A549 (cell line): ENCODE results near the gene PLEKHN1. TPM values are rescaled to one million over a fixed set of nuclear protein-coding genes. Genes with fewer than 3 reads are reported as not detected.

Experiments
- ATAC-seq, 2 experiments: fragments of 200-7000 bp in 1 of 2; fragments of >200 bp in 1 of 2; cut with Nextera tagmentation in 1 of 2; cut with Tn5 transposase in 1 of 2; 3 replicates each; pipeline versions ENCODE4 v1.8.0 to v1.9.1; 2018 to 2020; ENCODE audit warnings: mild to moderate bottlenecking in 1 of 2, moderate library complexity in 1 of 2
- CTCF ChIA-PET: fragments of 300-600 bp; sonication (Branson Sonifier 250); formaldehyde crosslinking; extraction: SDS; loops from one replicate; lab custom pipeline; 2021; ENCODE audit warnings: antibody characterized with exemption, inconsistent platforms; lab: Yijun Ruan, JAX
- POLR2A ChIA-PET: fragments of 350-600 bp; formaldehyde crosslinking; extraction: SDS; loops from one replicate; lab custom pipeline; 2021; ENCODE audit warnings: antibody characterized with exemption, inconsistent platforms; lab: Yijun Ruan, JAX
- DNase-seq, 2 experiments: peaks; one replicate each; pipeline versions ENCODE4 v3.0.0 to v3.0.0-alpha.2; 2011 to 2016; ENCODE audit warnings: low read depth in 1 of 2, low spot score in 1 of 2
- FAIRE-seq: peaks from 2 replicates; lab custom pipeline; 2011; peaks lifted over from hg19 to GRCh38; lab: Jason Lieb, UNC
- H3K27ac ChIP-seq, 2 experiments: fragments of >200 bp; sonication (Bioruptor Twin); formaldehyde crosslinking; 3 replicates each; pipeline ENCODE4 v1.5.1; 2016 to 2017
- H3K4me1 ChIP-seq: fragments of >200 bp; sonication (Bioruptor Twin); formaldehyde crosslinking; 3 replicates; pipeline ENCODE4 v1.6.1; 2016
- H3K4me2 ChIP-seq: fragments of >200 bp; sonication (Bioruptor Twin); formaldehyde crosslinking; 3 replicates; pipeline ENCODE4 v1.6.1; 2016
- H3K4me3 ChIP-seq: fragments of >200 bp; sonication (Bioruptor Twin); formaldehyde crosslinking; 3 replicates; pipeline ENCODE4 v1.5.1; 2016
- H3K9me3 ChIP-seq: fragments of >200 bp; sonication (Bioruptor Twin); formaldehyde crosslinking; 3 replicates; pipeline ENCODE4 v1.6.1; 2016
- CBX2 ChIP-seq: fragments of 200-600 bp; sonication (generic); IDR thresholded peaks from 2 replicates; pipeline ENCODE4 v1.6.1; 2016; ENCODE audit warnings: low read depth, mild to moderate bottlenecking, borderline replicate concordance
- EHMT2 ChIP-seq: fragments of 200-600 bp; sonication (generic); IDR thresholded peaks from 2 replicates; pipeline ENCODE4 v1.6.1; 2016; ENCODE audit warnings: antibody characterized with exemption, low read depth, mild to moderate bottlenecking, moderate library complexity
- ESRRA ChIP-seq: fragments of 150-350 bp; IDR thresholded peaks from 2 replicates; pipeline ENCODE4 v1.6.1; 2014; ENCODE audit warnings: mild to moderate bottlenecking, low read length, borderline replicate concordance
- FOSL2 ChIP-seq, 2 experiments: fragments of 450-650 bp in 1 of 2; fragments of >200 bp in 1 of 2; sonication (Bioruptor Twin) in 1 of 2; formaldehyde crosslinking; IDR thresholded peaks; 2 replicates each; pipeline versions ENCODE4 v1.5.0 to v1.6.1; 2016 to 2020; ENCODE audit warnings: mild to moderate bottlenecking in 1 of 2, moderate library complexity in 1 of 2
- GATA3 ChIP-seq: IDR thresholded peaks from 2 replicates; pipeline ENCODE4 v1.6.1; 2012; ENCODE audit warnings: borderline replicate concordance
- HES2 ChIP-seq: fragments of >200 bp; sonication (Bioruptor Twin); formaldehyde crosslinking; IDR thresholded peaks from 2 replicates; pipeline ENCODE4 v1.6.1; 2016
- JUN ChIP-seq, 2 experiments: fragments of >200 bp; sonication (Bioruptor Twin); formaldehyde crosslinking; IDR thresholded peaks; 2 replicates in 1 of 2; 3 replicates in 1 of 2; pipeline ENCODE4 v1.6.1; 2016 to 2017
- JUNB ChIP-seq: fragments of >200 bp; sonication (Bioruptor Twin); formaldehyde crosslinking; IDR thresholded peaks from 2 replicates; pipeline ENCODE4 v1.6.1; 2016
- KDM5A ChIP-seq: fragments of 200-600 bp; sonication (generic); IDR thresholded peaks from 2 replicates; pipeline ENCODE4 v1.6.1; 2016; ENCODE audit warnings: antibody characterized with exemption, mild to moderate bottlenecking
- MAFK ChIP-seq: fragments of 450-650 bp; IDR thresholded peaks from 2 replicates; pipeline ENCODE4 v1.6.1; 2014; ENCODE audit not compliant: partially characterized antibody
- NR3C1 ChIP-seq: fragments of >200 bp; sonication (Bioruptor Twin); formaldehyde crosslinking; IDR thresholded peaks from 3 replicates; pipeline ENCODE4 v1.6.1; 2017
- POLR2A ChIP-seq: IDR thresholded peaks from 2 replicates; pipeline ENCODE4 v1.6.1; 2012; ENCODE audit warnings: mild to moderate bottlenecking, low read length
- ZSCAN20 ChIP-seq: fragments of 250-450 bp; sonication (Bioruptor Pico); IDR thresholded peaks from 2 replicates; pipeline ENCODE4 v1.8.0; 2022; ENCODE audit warnings: mild to moderate bottlenecking, moderate library complexity
- WGBS: methylation state at CpG from one replicate; pipeline ENCODE4 v1.1.6; 2017; ENCODE audit errors: missing lambda C conversion rate; 5-methylcytosine and 5-hydroxymethylcytosine counted together
- polyA plus RNA-seq, 4 experiments: library from polyadenylated mRNA; depleted of rRNA in 3 of 4; stranded (reverse); fragments of >200 nt; fragmentation: RNase III in 1 of 4; extraction: RNeasy Plus Mini Kit Qiagen cat#74134 plus additional on column Dnase treatment in 1 of 4; gene quantifications; 2 replicates in 3 of 4; 3 replicates in 1 of 4; pipeline ENCODE4 v1.2.3, GENCODE V29; 2011 to 2017
- small RNA-seq, 6 experiments: library from RNA; depleted of rRNA; stranded (forward); fragments of <200 nt; gene quantifications; one replicate each; pipeline ENCODE3, GENCODE V24; 2012
- TF ChIP-seq, protein P1 (sequence below): fragments of 250-450 bp; sonication (Bioruptor Pico); IDR thresholded peaks from 2 replicates; pipeline ENCODE4 v1.5.0; 2020; ENCODE audit warnings: low read depth, mild to moderate bottlenecking, moderate library complexity
- TF ChIP-seq, protein P2 (sequence below): IDR thresholded peaks from 2 replicates; pipeline ENCODE4 v1.6.1; 2012

The PLEKHN1 gene
- polyA plus RNA-seq, 2 of the 4 experiments (the other 2 are of a cell fraction): 0.75 to 3.2 TPM

DNA sequence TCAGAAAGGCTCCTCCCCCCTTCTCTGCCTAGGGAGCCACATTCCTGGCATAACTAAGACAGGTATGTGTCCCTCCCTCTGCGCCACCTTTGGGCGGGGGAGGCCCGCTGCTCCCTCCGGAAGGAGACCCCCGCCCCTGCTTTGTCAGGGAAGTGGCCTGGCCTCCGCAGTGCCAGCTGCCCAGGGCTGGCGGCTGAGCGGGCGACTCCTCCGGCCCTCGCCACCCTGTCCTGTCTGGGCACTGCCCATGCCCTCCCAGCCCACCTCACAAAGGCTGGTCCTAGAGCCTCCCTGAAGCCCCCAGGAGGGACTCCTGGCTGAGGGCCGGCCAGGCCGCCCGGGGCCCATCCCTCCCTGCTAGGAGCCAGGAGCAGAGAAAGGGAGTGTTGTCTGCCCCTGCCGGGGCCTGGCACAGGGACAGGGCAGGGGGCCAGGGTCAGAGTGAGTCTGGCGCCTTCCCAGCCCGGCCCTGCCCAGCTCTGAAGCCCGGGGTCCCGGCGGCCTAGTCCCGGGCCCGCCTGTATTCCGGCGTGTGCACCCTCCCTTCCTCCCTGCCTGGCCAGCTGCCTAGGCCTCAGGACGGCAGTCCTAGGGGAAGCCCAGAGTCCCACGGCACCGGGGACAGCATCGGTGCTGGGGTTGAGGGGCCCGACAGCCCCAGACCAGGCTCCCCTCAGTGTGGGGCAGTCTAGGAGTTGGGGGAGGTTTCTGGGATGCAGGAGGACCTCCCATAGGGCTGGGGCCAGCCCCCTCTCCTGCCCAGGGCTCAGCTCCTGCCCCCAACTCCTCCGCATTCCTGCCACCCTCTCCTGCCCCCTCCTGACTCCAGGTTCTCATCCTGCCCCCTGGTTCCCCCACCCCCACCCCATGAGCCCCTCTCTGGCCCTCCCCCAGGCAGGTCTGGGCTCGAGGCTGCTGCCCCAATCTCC lies 58.8 kb downstream of the PLEKHN1 start:
- TF ChIP-seq ZSCAN20 (CRISPR knock-in tag) (no peak), KDM5A (no peak), ESRRA (no peak), EHMT2 (no peak), NR3C1 (no peak), POLR2A (no peak), JUNB (no peak), MAFK (no peak), FOSL2 (IDR thresholded peaks at IDR 0.05) (no peak), FOSL2 (CRISPR knock-in tag; IDR thresholded peaks at IDR 0.05) (0 out of 2 replicates have a peak, but pooled peaks have one; percentile 19), CBX2 (no peak), GATA3 (peak; percentile 41; the same call in 1 of the 2 replicates), HES2 (no peak), JUN (IDR thresholded peaks at IDR 0.05) (0 out of 5 replicates have a peak, but pooled peaks of 1 of the 2 experiments have one; percentile 31)
- TF ChIP-seq, protein P1, sequence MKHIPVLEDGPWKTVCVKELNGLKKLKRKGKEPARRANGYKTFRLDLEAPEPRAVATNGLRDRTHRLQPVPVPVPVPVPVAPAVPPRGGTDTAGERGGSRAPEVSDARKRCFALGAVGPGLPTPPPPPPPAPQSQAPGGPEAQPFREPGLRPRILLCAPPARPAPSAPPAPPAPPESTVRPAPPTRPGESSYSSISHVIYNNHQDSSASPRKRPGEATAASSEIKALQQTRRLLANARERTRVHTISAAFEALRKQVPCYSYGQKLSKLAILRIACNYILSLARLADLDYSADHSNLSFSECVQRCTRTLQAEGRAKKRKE: no peak
- TF ChIP-seq, protein P2, sequence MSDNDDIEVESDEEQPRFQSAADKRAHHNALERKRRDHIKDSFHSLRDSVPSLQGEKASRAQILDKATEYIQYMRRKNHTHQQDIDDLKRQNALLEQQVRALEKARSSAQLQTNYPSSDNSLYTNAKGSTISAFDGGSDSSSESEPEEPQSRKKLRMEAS: 0 out of 2 replicates have a peak, but pooled peaks have one; percentile 14
- TF ChIP-seq, all 56 proteins: peak for 4
- ATAC-seq: peak; percentile 9 to 39; a peak in 3 of 6 replicates
- no peak for FAIRE-seq
- no CpG with 5 or more reads among the region's 31 CpGs for WGBS
- peak overlapping the region; percentile 86 to 98 for H3K27ac ChIP-seq
- ChIA-PET CTCF (interaction anchor here (0.7 to 3.9 kb wide), 6 partner anchors 9 to 41 kb away, joined by 3 to 22 read pairs (median 6); partner anchors contain the start of gene ISG15), POLR2A (no interaction called here)
- peak overlapping the region; percentile 36; the same call in 2 of the 3 replicates for H3K4me3 ChIP-seq
- H3K4me2 ChIP-seq: peak overlapping the region; percentile 98
- H3K9me3 ChIP-seq: no peaks in the 10 kb centered on the region
- peaks cover 50% of the 10 kb centered on the region for H3K4me1 ChIP-seq
- DNase-seq: peak in 1 of 2 experiments; percentile 65

Small RNA genes within 50 kb of the gene (small RNA-seq; reads per million reads assigned to genes)
- 0 reads per million in 6 experiments for gene AL645608.3

Other genes with a start within 250 kb of the PLEKHN1 start
- 13.3 and 22.4 TPM in 2 replicates for gene SAMD11, start 42.6 kb upstream of the PLEKHN1 start, polyA plus RNA-seq (2011; rRNA removed)
- gene SAMD11, start 42.6 kb upstream of the PLEKHN1 start, polyA plus RNA-seq (2017; fragmentation: RNase III; extraction: RNeasy Plus Mini Kit Qiagen cat#74134 plus additional on column Dnase treatment): 32.9 to 52.8 TPM (median 46.2 TPM) in 3 replicates
- 41.0 and 48.4 TPM in 2 replicates for gene NOC2L, start 7.2 kb upstream of the PLEKHN1 start, polyA plus RNA-seq (2011; rRNA removed)
- 68.1 to 81.6 TPM (median 73.5 TPM) in 3 replicates for gene NOC2L, start 7.2 kb upstream of the PLEKHN1 start, polyA plus RNA-seq (2017; fragmentation: RNase III; extraction: RNeasy Plus Mini Kit Qiagen cat#74134 plus additional on column Dnase treatment)
- 5.7 and 8.5 TPM in 2 replicates for gene KLHL17, start 5.9 kb upstream of the PLEKHN1 start, polyA plus RNA-seq (2011; rRNA removed)
- 17.9 to 21.6 TPM (median 18.7 TPM) in 3 replicates for gene KLHL17, start 5.9 kb upstream of the PLEKHN1 start, polyA plus RNA-seq (2017; fragmentation: RNase III; extraction: RNeasy Plus Mini Kit Qiagen cat#74134 plus additional on column Dnase treatment)
- not detected in 2 replicates for gene PERM1, start 15.6 kb downstream of the PLEKHN1 start, polyA plus RNA-seq (2011; rRNA removed)
- gene PERM1, start 15.6 kb downstream of the PLEKHN1 start, polyA plus RNA-seq (2017; fragmentation: RNase III; extraction: RNeasy Plus Mini Kit Qiagen cat#74134 plus additional on column Dnase treatment): 0.12 to 0.33 TPM (median 0.30 TPM) in 3 replicates
- 4.2 and 5.9 TPM in 2 replicates for gene HES4, start 33.6 kb downstream of the PLEKHN1 start, polyA plus RNA-seq (2011; rRNA removed)
- gene HES4, start 33.6 kb downstream of the PLEKHN1 start, polyA plus RNA-seq (2017; fragmentation: RNase III; extraction: RNeasy Plus Mini Kit Qiagen cat#74134 plus additional on column Dnase treatment): 8.4 to 9.6 TPM (median 8.8 TPM) in 3 replicates
- 4.3 and 4.6 TPM in 2 replicates for gene ISG15, start 47.0 kb downstream of the PLEKHN1 start, polyA plus RNA-seq (2011; rRNA removed)
- gene ISG15, start 47.0 kb downstream of the PLEKHN1 start, polyA plus RNA-seq (2017; fragmentation: RNase III; extraction: RNeasy Plus Mini Kit Qiagen cat#74134 plus additional on column Dnase treatment): 11.2 to 17.6 TPM (median 11.2 TPM) in 3 replicates
- gene AGRN, start 53.6 kb downstream of the PLEKHN1 start, polyA plus RNA-seq (2011; rRNA removed): 23.9 and 34.9 TPM in 2 replicates
- gene AGRN, start 53.6 kb downstream of the PLEKHN1 start, polyA plus RNA-seq (2017; fragmentation: RNase III; extraction: RNeasy Plus Mini Kit Qiagen cat#74134 plus additional on column Dnase treatment): 88.0 to 95.3 TPM (median 90.9 TPM) in 3 replicates
- gene RNF223, start 107.8 kb downstream of the PLEKHN1 start, polyA plus RNA-seq (2011; rRNA removed): not detected in 2 replicates
- 0.08 TPM in 1 of 3 replicates, not detected in the others for gene RNF223, start 107.8 kb downstream of the PLEKHN1 start, polyA plus RNA-seq (2017; fragmentation: RNase III; extraction: RNeasy Plus Mini Kit Qiagen cat#74134 plus additional on column Dnase treatment)
- gene C1orf159, start 149.6 kb downstream of the PLEKHN1 start, polyA plus RNA-seq (2011; rRNA removed): 3.2 and 4.0 TPM in 2 replicates
- gene C1orf159, start 149.6 kb downstream of the PLEKHN1 start, polyA plus RNA-seq (2017; fragmentation: RNase III; extraction: RNeasy Plus Mini Kit Qiagen cat#74134 plus additional on column Dnase treatment): 8.8 to 10.4 TPM (median 10.2 TPM) in 3 replicates
- gene TTLL10, start 207.4 kb downstream of the PLEKHN1 start, polyA plus RNA-seq (2011; rRNA removed): not detected in 2 replicates
- gene TTLL10, start 207.4 kb downstream of the PLEKHN1 start, polyA plus RNA-seq (2017; fragmentation: RNase III; extraction: RNeasy Plus Mini Kit Qiagen cat#74134 plus additional on column Dnase treatment): not detected in 3 replicates
- not detected in 2 replicates for gene TNFRSF18, start 240.1 kb downstream of the PLEKHN1 start, polyA plus RNA-seq (2011; rRNA removed)
- not detected in 3 replicates for gene TNFRSF18, start 240.1 kb downstream of the PLEKHN1 start, polyA plus RNA-seq (2017; fragmentation: RNase III; extraction: RNeasy Plus Mini Kit Qiagen cat#74134 plus additional on column Dnase treatment)
- gene TNFRSF4, start 247.7 kb downstream of the PLEKHN1 start, polyA plus RNA-seq (2011; rRNA removed): not detected in 2 replicates
- gene TNFRSF4, start 247.7 kb downstream of the PLEKHN1 start, polyA plus RNA-seq (2017; fragmentation: RNase III; extraction: RNeasy Plus Mini Kit Qiagen cat#74134 plus additional on column Dnase treatment): not detected in 3 replicates